Measurements from ENCODE around the gene MOK.

MOK gene

GRCh38 chr14:102283631-102284129, 21.3 kb downstream of the MOK start:
- no peak for DNase-seq (ENCODE audit: low read depth in 2 of 2)

- no peak for DNase-seq (ENCODE audit: low read depth in 2 of 2)
Measured at GRCh38 chr14:102282751-102283465, 22.1 kb downstream of the MOK start.

- DNase-seq (ENCODE audit: low read depth in 2 of 2): no peak
Measured at GRCh38 chr14:102280376-102280962, 24.5 kb downstream of the MOK start.

GRCh38 chr14:102279688-102280348, 25.1 kb downstream of the MOK start:
- DNase-seq (ENCODE audit: low read depth in 2 of 2): no peak

GRCh38 chr14:102279282-102279681, 25.7 kb downstream of the MOK start:
- no peak for DNase-seq (ENCODE audit: low read depth in 2 of 2)

- no peak for DNase-seq (ENCODE audit: low read depth in 2 of 2)
Measured at GRCh38 chr14:102278631-102278935, 26.4 kb downstream of the MOK start.

GRCh38 chr14:102277874-102278630, 26.9 kb downstream of the MOK start:
- no peak for DNase-seq (ENCODE audit: low read depth in 2 of 2)

- DNase-seq (ENCODE audit: low read depth in 2 of 2): no peak
Measured at GRCh38 chr14:102275866-102276265, 29.1 kb downstream of the MOK start.

- DNase-seq (ENCODE audit: low read depth in 2 of 2): no peak
Measured at GRCh38 chr14:102272392-102272791, 32.6 kb downstream of the MOK start.

- no peak for DNase-seq (ENCODE audit: low read depth in 2 of 2)
Measured at GRCh38 chr14:102264775-102265174, 40.2 kb downstream of the MOK start.

GRCh38 chr14:102264355-102264754, 40.6 kb downstream of the MOK start:
- DNase-seq (ENCODE audit: low read depth in 2 of 2): no peak

- DNase-seq (ENCODE audit: low read depth in 2 of 2): no peak
Measured at GRCh38 chr14:102262929-102263462, 42.0 kb downstream of the MOK start.

- no peak for DNase-seq (ENCODE audit: low read depth in 2 of 2)
Measured at GRCh38 chr14:102258136-102258535, 46.8 kb downstream of the MOK start.

- DNase-seq (ENCODE audit: low read depth in 2 of 2): no peak
Measured at GRCh38 chr14:102256716-102257115, 48.2 kb downstream of the MOK start.

GRCh38 chr14:102255401-102256190, 49.4 kb downstream of the MOK start:
- DNase-seq (ENCODE audit: low read depth in 2 of 2): no peak

- DNase-seq (ENCODE audit: low read depth in 2 of 2): no peak
Measured at GRCh38 chr14:102252834-102253801, 51.8 kb downstream of the MOK start.

GRCh38 chr14:102251161-102251560, 53.8 kb downstream of the MOK start:
- no peak for DNase-seq (ENCODE audit: low read depth in 2 of 2)

- DNase-seq (ENCODE audit: low read depth in 2 of 2): no peak
Measured at GRCh38 chr14:102250636-102251035, 54.3 kb downstream of the MOK start.

- no peak for DNase-seq (ENCODE audit: low read depth in 2 of 2)
Measured at GRCh38 chr14:102249981-102250380, 55.0 kb downstream of the MOK start.

GRCh38 chr14:102249041-102249440, 55.9 kb downstream of the MOK start:
- no peak for DNase-seq (ENCODE audit: low read depth in 2 of 2)

Data from stimulated activated CD4-positive, alpha-beta T cell treated with anti-CD3 and anti-CD28 coated beads, Interleukin-12 subunit alpha, Interleukin-12 subunit beta, amount 100 ng/mL, for 24 hours (primary cell).